ENCODE data around the gene OGDH.
"Not testable (repeated sequence)": the region's sequence is repeated elsewhere in the genome, so short reads cannot be mapped to it uniquely, and the experiment has no call there.

The OGDH gene

DNA sequence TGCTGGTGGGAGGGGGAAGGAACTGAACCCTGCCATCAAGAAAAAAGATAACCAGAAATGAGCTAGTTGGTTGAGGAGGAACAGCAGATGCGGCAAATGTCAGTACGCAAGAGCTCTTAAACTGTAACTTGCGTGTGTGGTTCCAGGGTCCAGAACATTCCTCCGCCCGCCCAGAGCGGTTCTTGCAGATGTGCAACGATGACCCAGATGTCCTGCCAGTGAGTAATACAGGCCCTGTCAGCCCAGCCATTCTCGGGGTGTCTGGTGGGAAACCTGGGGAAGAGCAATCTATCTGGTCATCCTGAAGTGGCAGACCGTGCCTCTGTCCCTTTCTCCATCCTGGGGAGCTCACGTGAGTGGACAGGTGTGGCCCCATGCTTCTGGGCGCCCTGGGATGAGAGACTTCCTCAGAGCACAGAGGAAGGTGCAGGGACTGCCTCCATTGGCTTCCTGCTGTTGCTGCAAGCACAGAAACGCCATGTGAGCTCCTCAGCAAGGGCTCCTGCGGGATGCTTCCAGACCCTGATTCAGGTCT, 91.7 kb downstream of the OGDH start:
- Histone ChIP-seq H3K4me1 (ENCODE audit: control insufficient read depth, insufficient read depth, low read length) (no peaks in the 10 kb centered on the region), H3K36me3 (ENCODE audit: control insufficient read depth, insufficient read depth, low read length) (peaks cover 68% of the 10 kb centered on the region), H3K4me3 (ENCODE audit: low read depth, low read length) (no peak overlapping the region), H3K9me3 (ENCODE audit: control insufficient read depth, insufficient read depth, low read depth, low read length) (no peaks in the 10 kb centered on the region), H3K27ac (ENCODE audit: low read depth, low read length) (no peak overlapping the region), H3K9ac (ENCODE audit: low read length) (no peak overlapping the region), H3K27me3 (ENCODE audit: control insufficient read depth, insufficient read depth, low read length) (no peaks in the 10 kb centered on the region)

DNA sequence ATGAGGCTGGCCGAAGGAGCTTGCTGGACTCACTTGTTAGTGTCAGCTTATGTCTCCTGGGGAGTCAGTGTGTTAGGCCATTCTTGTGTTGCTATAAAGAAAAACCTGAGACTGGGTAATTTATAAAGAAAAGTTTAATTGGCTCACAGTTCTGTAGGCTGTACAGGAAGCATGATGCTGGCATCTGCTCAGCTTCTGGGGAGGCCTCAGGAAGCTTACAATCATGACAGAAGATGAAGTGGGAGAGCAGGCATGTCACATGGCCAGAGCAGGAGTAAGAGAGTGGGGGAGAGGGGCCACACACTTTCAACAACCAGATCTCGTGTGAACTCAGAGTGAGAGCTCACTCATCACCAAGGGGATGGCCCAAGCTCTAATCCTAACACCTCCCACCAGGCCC, 93.2 kb downstream of the OGDH start:
- not testable (repeated sequence) for H3K27me3 ChIP-seq (ENCODE audit: control insufficient read depth, insufficient read depth, low read length); H3K9ac ChIP-seq (ENCODE audit: low read length); H3K9me3 ChIP-seq (ENCODE audit: control insufficient read depth, insufficient read depth, low read depth, low read length); H3K4me1 ChIP-seq (ENCODE audit: control insufficient read depth, insufficient read depth, low read length); H3K4me3 ChIP-seq (ENCODE audit: low read depth, low read length); H3K27ac ChIP-seq (ENCODE audit: low read depth, low read length)
- peaks cover 61% of the 10 kb centered on the region for H3K36me3 ChIP-seq (ENCODE audit: control insufficient read depth, insufficient read depth, low read length)

DNA sequence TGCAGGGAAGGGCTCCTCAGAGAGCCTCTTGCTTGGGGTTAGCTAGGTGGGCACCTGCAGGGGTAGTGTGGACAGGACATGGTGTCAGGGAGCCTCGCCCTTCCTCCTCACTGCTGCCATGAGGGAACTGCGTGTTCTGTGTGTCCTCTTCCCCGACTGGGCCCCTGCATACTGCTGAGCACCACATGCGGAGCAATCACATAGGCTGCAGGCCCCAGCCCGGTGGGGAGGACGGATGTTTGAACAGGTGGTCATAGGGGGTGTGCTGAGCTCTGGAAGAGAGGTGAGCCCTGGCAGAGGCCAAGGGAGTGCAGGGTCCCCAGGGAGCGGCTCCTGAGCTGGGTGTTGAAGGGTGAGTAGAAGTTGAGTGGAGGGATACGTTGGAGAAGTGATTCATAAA, 93.9 kb downstream of the OGDH start:
- Histone ChIP-seq H3K4me3 (ENCODE audit: low read depth, low read length) (no peak overlapping the region), H3K36me3 (ENCODE audit: control insufficient read depth, insufficient read depth, low read length) (peaks cover 58% of the 10 kb centered on the region), H3K27ac (ENCODE audit: low read depth, low read length) (no peak overlapping the region), H3K9ac (ENCODE audit: low read length) (no peak overlapping the region), H3K4me1 (ENCODE audit: control insufficient read depth, insufficient read depth, low read length) (no peaks in the 10 kb centered on the region), H3K27me3 (ENCODE audit: control insufficient read depth, insufficient read depth, low read length) (no peaks in the 10 kb centered on the region), H3K9me3 (ENCODE audit: control insufficient read depth, insufficient read depth, low read depth, low read length) (no peaks in the 10 kb centered on the region)

GRCh38 chr7:44703391-44703790, 97.0 kb downstream of the OGDH start:
- not testable (repeated sequence) for H3K9me3 ChIP-seq (ENCODE audit: control insufficient read depth, insufficient read depth, low read depth, low read length); H3K4me1 ChIP-seq (ENCODE audit: control insufficient read depth, insufficient read depth, low read length); H3K9ac ChIP-seq (ENCODE audit: low read length); H3K27ac ChIP-seq (ENCODE audit: low read depth, low read length); H3K27me3 ChIP-seq (ENCODE audit: control insufficient read depth, insufficient read depth, low read length); H3K4me3 ChIP-seq (ENCODE audit: low read depth, low read length)
- peaks cover 48% of the 10 kb centered on the region for H3K36me3 ChIP-seq (ENCODE audit: control insufficient read depth, insufficient read depth, low read length)

- H3K4me1 ChIP-seq (ENCODE audit: control insufficient read depth, insufficient read depth, low read length) = no peaks in the 10 kb centered on the region
- peaks cover 50% of the 10 kb centered on the region for H3K36me3 ChIP-seq (ENCODE audit: control insufficient read depth, insufficient read depth, low read length)
- no peaks in the 10 kb centered on the region for H3K27me3 ChIP-seq (ENCODE audit: control insufficient read depth, insufficient read depth, low read length)
- H3K9me3 ChIP-seq (ENCODE audit: control insufficient read depth, insufficient read depth, low read depth, low read length) = no peaks in the 10 kb centered on the region
- H3K9ac ChIP-seq (ENCODE audit: low read length) = no peak overlapping the region
- H3K27ac ChIP-seq (ENCODE audit: low read depth, low read length) = no peak overlapping the region
- no peak overlapping the region for H3K4me3 ChIP-seq (ENCODE audit: low read depth, low read length)
Observed at GRCh38 chr7:44703921-44704320, 97.5 kb downstream of the OGDH start.

DNA sequence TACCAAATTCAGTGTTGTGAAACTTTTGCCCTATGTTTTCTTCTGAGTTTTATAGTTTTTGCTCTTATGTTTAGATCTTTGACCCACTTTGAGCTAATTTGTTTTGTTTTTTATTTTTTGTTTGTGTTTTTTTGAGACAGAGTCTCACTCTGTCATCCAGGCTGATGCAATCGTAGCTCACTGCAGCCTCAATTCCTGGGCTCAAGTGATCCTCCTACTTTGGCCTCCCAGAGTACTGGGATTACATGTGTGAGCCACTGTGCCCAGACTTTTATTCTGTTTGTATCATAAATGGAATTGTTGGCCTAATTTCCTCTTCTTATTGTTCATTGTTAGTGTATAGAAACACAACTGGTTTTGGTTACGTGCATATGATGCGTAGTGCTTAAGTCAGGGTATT, 99.0 kb downstream of the OGDH start:
- Histone ChIP-seq H3K36me3 (ENCODE audit: control insufficient read depth, insufficient read depth, low read length) (peaks cover 50% of the 10 kb centered on the region), H3K9ac (ENCODE audit: low read length) (no peak overlapping the region), H3K27ac (ENCODE audit: low read depth, low read length) (no peak overlapping the region), H3K9me3 (ENCODE audit: control insufficient read depth, insufficient read depth, low read depth, low read length) (no peaks in the 10 kb centered on the region), H3K4me1 (ENCODE audit: control insufficient read depth, insufficient read depth, low read length) (no peaks in the 10 kb centered on the region), H3K27me3 (ENCODE audit: control insufficient read depth, insufficient read depth, low read length) (no peaks in the 10 kb centered on the region), H3K4me3 (ENCODE audit: low read depth, low read length) (no peak overlapping the region)

DNA sequence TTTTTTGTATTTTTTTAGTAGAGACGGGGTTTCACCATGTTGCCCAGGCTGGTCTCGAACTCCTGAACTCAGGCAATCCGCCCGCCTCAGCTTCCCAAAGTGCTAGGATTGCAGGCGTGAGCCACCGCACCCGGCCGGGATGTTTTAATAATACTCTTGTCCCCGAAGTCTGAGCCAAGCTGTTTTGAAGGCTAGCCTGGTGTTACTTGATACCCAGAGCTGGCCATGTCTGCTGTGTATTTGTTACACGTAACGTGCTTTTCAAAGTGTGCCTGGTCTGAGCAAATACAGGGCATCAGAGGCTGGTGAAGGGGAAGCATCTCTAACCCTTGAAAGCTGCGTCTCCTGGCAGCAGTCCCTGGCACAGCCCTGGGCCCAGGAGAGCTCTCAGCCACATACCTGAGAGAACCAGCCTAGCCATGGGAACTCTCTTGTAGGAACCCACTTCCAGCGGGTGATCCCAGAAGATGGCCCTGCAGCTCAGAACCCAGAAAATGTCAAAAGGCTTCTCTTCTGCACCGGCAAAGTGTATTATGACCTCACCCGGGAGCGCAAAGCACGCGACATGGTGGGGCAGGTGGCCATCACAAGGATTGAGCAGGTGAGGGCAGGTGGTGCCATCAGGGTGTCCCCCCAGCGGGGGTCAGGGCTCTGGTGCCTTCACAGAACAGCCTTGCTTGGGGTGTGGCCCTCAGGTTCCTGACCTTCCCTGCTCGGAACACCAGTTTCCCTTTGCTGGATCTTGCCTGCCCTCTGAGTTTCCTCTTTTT, 100.5 kb downstream of the OGDH start:
- peaks cover under 1% of the 10 kb centered on the region; the same call in 1 of the 2 replicates for H3K4me1 ChIP-seq (ENCODE audit: control insufficient read depth, insufficient read depth, low read length)
- no peak overlapping the region for H3K27ac ChIP-seq (ENCODE audit: low read depth, low read length)
- H3K36me3 ChIP-seq (ENCODE audit: control insufficient read depth, insufficient read depth, low read length) = peaks cover 40% of the 10 kb centered on the region
- H3K9me3 ChIP-seq (ENCODE audit: control insufficient read depth, insufficient read depth, low read depth, low read length) = no peaks in the 10 kb centered on the region
- no peak overlapping the region for H3K9ac ChIP-seq (ENCODE audit: low read length)
- no peaks in the 10 kb centered on the region for H3K27me3 ChIP-seq (ENCODE audit: control insufficient read depth, insufficient read depth, low read length)
- no peak overlapping the region for H3K4me3 ChIP-seq (ENCODE audit: low read depth, low read length)

- Histone ChIP-seq H3K4me1 (ENCODE audit: control insufficient read depth, insufficient read depth, low read length) (peaks cover 3% of the 10 kb centered on the region; the same call in 1 of the 2 replicates), H3K27me3 (ENCODE audit: control insufficient read depth, insufficient read depth, low read length) (no peaks in the 10 kb centered on the region), H3K4me3 (ENCODE audit: low read depth, low read length) (no peak overlapping the region), H3K9ac (ENCODE audit: low read length) (no peak overlapping the region), H3K36me3 (ENCODE audit: control insufficient read depth, insufficient read depth, low read length) (peaks cover 37% of the 10 kb centered on the region), H3K27ac (ENCODE audit: low read depth, low read length) (no peak overlapping the region), H3K9me3 (ENCODE audit: control insufficient read depth, insufficient read depth, low read depth, low read length) (no peaks in the 10 kb centered on the region)
Observed at GRCh38 chr7:44707558-44708230, 101.3 kb downstream of the OGDH start.

DNA sequence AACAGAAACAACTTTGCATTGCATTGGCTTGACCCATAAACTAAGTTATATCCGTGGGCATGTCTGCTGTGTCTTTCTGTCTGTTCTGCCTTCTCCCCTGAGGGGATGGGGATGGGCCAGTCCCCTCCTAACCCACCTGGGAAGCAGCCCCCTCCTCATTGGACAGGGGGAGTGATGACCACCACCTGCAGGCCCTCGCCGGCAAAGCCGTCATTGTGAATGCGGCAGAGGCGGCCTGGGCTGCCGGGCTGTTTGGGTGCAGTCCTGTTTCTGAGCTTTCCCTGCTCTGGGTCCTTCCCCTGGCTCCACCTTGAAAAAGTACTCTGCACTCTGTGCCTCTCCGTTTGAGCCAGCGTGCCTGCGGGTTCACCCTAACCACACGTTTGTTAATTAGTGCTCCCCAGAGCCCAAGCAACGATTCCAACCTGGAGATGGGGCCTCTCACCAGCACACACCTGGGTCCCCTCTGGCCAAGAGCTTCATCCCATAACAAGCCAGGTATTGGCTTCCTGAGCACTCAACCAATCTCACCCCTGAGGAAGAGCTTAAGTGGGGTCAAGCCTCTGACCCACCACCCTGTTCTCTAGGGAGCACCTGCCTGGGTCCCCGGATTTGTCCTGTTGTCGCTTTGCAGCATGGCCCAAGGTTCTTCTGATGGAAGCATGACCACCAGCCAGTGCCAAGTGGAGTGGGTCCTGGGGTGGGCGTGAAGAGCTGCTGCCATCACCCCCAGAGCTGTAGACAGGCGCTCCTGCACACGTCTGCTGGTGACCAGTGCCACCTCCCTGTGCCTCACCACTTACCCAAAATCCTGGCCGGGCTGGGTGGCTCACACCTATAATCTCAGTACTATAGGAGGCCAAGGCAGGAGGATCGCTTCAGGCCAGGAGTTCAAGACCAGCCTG, 102.8 kb downstream of the OGDH start:
- H3K4me3 ChIP-seq (ENCODE audit: low read depth, low read length) = no peak overlapping the region
- no peaks in the 10 kb centered on the region for H3K9me3 ChIP-seq (ENCODE audit: control insufficient read depth, insufficient read depth, low read depth, low read length)
- no peak overlapping the region for H3K27ac ChIP-seq (ENCODE audit: low read depth, low read length)

DNA sequence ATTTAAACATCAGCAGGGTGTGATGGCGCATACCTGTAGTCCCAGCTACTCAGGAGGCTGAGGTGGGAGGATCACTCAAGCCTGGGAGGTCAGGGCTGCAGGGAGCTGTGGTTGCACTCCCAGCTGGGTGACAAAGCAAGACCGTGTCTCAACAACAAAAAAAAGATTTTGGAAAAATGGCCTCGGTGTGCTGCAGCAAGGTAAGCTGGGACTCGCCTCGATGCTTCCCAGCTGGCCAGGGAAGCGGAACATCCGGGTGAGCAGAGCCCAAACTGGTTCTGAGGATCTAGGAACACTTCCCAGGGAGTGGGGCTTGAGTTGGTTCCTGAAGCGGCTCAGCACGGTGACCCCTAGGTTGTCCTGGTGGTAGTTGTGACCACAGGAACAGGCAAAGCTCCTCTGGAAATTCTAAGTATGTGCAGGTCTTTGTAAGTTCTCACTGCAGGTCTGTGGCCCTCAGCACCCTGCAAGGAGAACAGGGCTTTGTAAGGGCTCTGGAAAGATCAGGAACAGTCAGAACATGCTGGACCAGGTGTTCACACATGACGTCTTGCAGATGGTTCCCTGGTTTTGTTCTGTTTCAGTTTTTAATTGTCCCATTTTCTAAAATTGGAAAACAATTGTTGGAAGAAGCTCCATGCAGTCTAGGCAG, 103.6 kb downstream of the OGDH start:
- Histone ChIP-seq H3K9ac (ENCODE audit: low read length) (no peak overlapping the region), H3K4me3 (ENCODE audit: low read depth, low read length) (no peak overlapping the region), H3K4me1 (ENCODE audit: control insufficient read depth, insufficient read depth, low read length) (peaks cover 3% of the 10 kb centered on the region; the same call in 1 of the 2 replicates), H3K27ac (ENCODE audit: low read depth, low read length) (no peak overlapping the region), H3K36me3 (ENCODE audit: control insufficient read depth, insufficient read depth, low read length) (peaks cover 33% of the 10 kb centered on the region), H3K27me3 (ENCODE audit: control insufficient read depth, insufficient read depth, low read length) (no peaks in the 10 kb centered on the region), H3K9me3 (ENCODE audit: control insufficient read depth, insufficient read depth, low read depth, low read length) (no peaks in the 10 kb centered on the region)

More for the DNA sequence above, 102.8 kb downstream of the OGDH start:
- no peak overlapping the region for H3K9ac ChIP-seq (ENCODE audit: low read length)
- H3K27me3 ChIP-seq (ENCODE audit: control insufficient read depth, insufficient read depth, low read length) = no peaks in the 10 kb centered on the region
- peaks cover 33% of the 10 kb centered on the region for H3K36me3 ChIP-seq (ENCODE audit: control insufficient read depth, insufficient read depth, low read length)
- peaks cover 3% of the 10 kb centered on the region; the same call in 1 of the 2 replicates for H3K4me1 ChIP-seq (ENCODE audit: control insufficient read depth, insufficient read depth, low read length)
